Glutamatergic neuron (in vitro differentiated cells): ENCODE measurements around the gene PPP2R5C. TPM values are rescaled to one million over a fixed set of nuclear protein-coding genes. Genes with fewer than 3 reads are reported as not detected.

Experiments used
- DNase-seq: peaks from one replicate; pipeline ENCODE4 v3.0.0; 2022
- H3K27ac Mint-ChIP-seq: one replicate; pipeline ENCODE4 v1.8.0; 2020; ENCODE audit warnings: mild to moderate bottlenecking, mixed read lengths, inconsistent platforms; ENCODE audit not compliant: unreplicated experiment
- H3K27me3 Mint-ChIP-seq: one replicate; pipeline ENCODE4 v1.8.0; 2020; ENCODE audit warnings: mild to moderate bottlenecking, moderate library complexity, mixed read lengths, inconsistent platforms; ENCODE audit not compliant: unreplicated experiment
- H3K36me3 Mint-ChIP-seq: one replicate; pipeline ENCODE4 v1.8.0; 2020; ENCODE audit warnings: mild to moderate bottlenecking, mixed read lengths, inconsistent platforms; ENCODE audit not compliant: unreplicated experiment
- H3K4me1 Mint-ChIP-seq: one replicate; pipeline ENCODE4 v1.8.0; 2020; ENCODE audit warnings: mild to moderate bottlenecking, low read depth, mixed read lengths, inconsistent platforms; ENCODE audit not compliant: unreplicated experiment
- H3K4me3 Mint-ChIP-seq: one replicate; pipeline ENCODE4 v1.8.0; 2020; ENCODE audit warnings: mild to moderate bottlenecking, mixed read lengths, inconsistent platforms; ENCODE audit not compliant: unreplicated experiment
- H3K9me3 Mint-ChIP-seq: one replicate; pipeline ENCODE4 v1.8.0; 2020; ENCODE audit warnings: mild to moderate bottlenecking, moderate library complexity, mixed read lengths, inconsistent platforms; ENCODE audit not compliant: unreplicated experiment
- total RNA-seq: library from RNA; stranded (reverse); fragmentation: NEBNext Ultra II Directional; extraction: Animal tissue kit (Norgen Biotek cat#: 25700); gene quantifications from one replicate; pipeline ENCODE4 v1.2.1, GENCODE V29; 2021; ENCODE audit not compliant: unreplicated experiment
- TF ChIP-seq, protein P1 (sequence below): fragments of 200-600 bp; sonication (generic); IDR thresholded peaks from one replicate; pipeline ENCODE4 v1.5.0; 2021; ENCODE audit not compliant: partially characterized antibody, unreplicated experiment

The PPP2R5C gene
- total RNA-seq, 1 donor from 2014 or later = 116 TPM

DNA sequence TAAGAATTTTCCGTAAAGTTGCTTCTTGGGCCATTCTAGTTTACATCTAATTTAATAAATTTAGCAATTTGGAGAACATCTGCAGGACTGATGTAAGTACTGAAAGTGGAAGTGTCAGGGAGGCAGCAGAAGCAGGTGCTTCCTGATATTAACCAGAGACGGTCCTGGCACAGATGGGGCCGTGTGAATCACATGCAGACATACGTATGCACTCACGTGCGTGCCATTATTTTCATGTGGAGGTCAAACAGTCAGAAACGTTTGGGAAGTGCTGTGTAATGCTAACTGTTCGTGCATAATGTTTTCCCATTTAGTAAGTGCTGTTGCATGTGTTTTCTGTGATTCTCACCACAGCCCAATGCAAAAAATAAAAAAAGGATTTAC, 115.0 kb downstream of the PPP2R5C start:
- Mint-ChIP-seq H3K4me1 (peaks cover 21% of the 10 kb centered on the region), H3K27me3 (peaks cover 5% of the 10 kb centered on the region), H3K27ac (peak overlapping the region; percentile 43), H3K4me3 (peak overlapping the region; percentile 28), H3K36me3 (no peaks in the 10 kb centered on the region), H3K9me3 (peaks cover 5% of the 10 kb centered on the region)
- DNase-seq = no peak
- TF ChIP-seq, protein P1, sequence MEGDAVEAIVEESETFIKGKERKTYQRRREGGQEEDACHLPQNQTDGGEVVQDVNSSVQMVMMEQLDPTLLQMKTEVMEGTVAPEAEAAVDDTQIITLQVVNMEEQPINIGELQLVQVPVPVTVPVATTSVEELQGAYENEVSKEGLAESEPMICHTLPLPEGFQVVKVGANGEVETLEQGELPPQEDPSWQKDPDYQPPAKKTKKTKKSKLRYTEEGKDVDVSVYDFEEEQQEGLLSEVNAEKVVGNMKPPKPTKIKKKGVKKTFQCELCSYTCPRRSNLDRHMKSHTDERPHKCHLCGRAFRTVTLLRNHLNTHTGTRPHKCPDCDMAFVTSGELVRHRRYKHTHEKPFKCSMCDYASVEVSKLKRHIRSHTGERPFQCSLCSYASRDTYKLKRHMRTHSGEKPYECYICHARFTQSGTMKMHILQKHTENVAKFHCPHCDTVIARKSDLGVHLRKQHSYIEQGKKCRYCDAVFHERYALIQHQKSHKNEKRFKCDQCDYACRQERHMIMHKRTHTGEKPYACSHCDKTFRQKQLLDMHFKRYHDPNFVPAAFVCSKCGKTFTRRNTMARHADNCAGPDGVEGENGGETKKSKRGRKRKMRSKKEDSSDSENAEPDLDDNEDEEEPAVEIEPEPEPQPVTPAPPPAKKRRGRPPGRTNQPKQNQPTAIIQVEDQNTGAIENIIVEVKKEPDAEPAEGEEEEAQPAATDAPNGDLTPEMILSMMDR = no peak

DNA sequence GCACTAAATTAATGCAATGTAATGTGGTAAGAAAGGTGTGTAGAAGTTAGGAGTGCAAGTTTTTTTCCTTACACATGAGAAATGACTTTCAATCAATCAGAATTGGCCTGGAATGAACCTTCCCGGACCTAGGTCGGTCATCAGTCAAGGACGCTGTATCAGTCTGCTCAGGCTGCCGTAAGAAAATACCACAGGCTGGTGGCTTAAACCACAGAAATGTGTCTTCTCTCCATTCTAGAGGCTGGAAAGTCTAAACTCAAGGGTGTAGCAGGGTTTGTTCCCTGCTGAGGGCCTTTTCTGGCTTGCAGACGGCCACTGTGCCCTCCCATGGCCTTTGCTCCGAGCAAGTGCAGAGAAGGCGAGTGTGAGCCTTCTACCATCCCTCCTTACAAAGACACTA, 116.3 kb downstream of the PPP2R5C start:
- DNase-seq = no peak
- Mint-ChIP-seq H3K9me3 (peaks cover 5% of the 10 kb centered on the region), H3K4me3 (no peak overlapping the region), H3K36me3 (no peaks in the 10 kb centered on the region), H3K27me3 (peaks cover 5% of the 10 kb centered on the region), H3K4me1 (peaks cover 17% of the 10 kb centered on the region), H3K27ac (no peak overlapping the region)
- TF ChIP-seq, protein P1 = no peak

DNA sequence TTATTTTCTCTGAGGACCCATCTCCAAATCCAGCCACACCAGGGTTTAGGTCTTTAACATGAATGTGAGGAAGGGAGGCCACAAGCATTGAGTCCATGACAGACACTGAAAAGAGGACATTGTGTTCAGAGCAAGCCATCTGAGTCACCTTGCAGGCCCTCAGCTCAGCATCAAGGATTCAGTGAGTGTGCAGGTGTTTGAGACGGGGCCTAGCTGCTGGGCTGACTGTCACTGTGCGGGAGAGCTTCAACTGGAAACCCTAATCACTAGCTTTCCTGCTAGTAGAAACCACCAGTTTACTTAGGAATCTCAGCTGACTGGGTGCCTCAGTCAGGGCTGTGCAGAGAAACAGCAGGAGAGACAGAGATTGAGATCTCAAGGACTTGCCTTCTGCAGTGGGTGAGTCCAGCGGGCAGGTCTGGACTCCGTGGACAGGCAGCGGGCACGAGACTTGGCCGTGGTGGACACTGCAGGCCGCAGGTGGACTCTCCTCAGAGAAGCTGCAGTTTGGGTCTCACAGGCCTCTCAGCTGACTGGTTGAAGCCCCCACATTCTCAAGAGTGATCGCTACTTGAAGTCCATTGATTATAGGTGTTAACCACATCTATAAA, 116.8 kb downstream of the PPP2R5C start:
- Mint-ChIP-seq H3K36me3 (no peaks in the 10 kb centered on the region), H3K9me3 (peaks cover 8% of the 10 kb centered on the region), H3K27ac (no peak overlapping the region), H3K4me1 (peaks cover 13% of the 10 kb centered on the region), H3K27me3 (peaks cover 5% of the 10 kb centered on the region), H3K4me3 (no peak overlapping the region)
- no peak for DNase-seq
- TF ChIP-seq, protein P1 = no peak

DNA sequence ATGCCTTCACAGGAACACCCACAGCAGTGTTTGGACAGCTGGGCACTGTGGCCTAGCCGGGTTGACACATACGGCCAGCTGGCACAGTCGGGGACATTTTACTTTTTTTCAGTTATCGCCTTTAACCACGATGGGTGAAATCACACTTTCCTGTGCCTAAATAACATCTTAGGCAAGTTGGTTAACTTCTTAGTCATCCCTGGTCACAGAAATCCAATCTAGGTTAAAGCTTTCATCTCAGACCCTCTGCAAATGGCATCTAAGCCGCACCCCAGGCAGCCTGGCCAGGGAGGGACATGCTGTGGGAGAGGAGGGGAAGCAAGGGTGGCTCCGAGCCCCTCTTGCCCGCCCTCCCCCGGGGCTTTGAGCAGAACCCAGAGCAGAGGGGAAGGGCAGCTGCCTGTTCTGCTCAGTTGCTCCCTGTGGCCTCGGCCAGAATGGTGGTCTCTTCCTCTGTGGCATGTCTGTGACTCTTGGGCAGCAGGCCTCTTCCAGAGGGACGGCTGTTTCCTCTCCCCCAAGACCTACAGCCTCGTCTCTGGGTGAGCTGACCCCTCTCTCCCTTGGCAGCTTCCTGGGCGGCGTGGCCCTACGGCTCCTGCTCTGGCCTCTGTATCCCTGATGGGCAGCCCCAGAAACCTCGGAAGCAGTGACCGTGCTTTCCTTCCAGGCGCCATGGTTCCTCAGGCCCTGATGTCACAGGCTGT, 117.5 kb downstream of the PPP2R5C start:
- no peaks in the 10 kb centered on the region for H3K36me3 Mint-ChIP-seq
- no peak for DNase-seq
- peaks cover 5% of the 10 kb centered on the region for H3K27me3 Mint-ChIP-seq
- no peak overlapping the region for H3K27ac Mint-ChIP-seq
- H3K4me3 Mint-ChIP-seq = no peak overlapping the region
- peaks cover 8% of the 10 kb centered on the region for H3K9me3 Mint-ChIP-seq
- peaks cover 13% of the 10 kb centered on the region for H3K4me1 Mint-ChIP-seq
- TF ChIP-seq, protein P1 = no peak
